D721Med (cell line): ENCODE measurements around the gene DOCK1.

Source experiments
- DNase-seq: peaks from one replicate; pipeline ENCODE4 v3.0.0; 2011; ENCODE audit warnings: low spot score; ENCODE audit not compliant: insufficient read length
- FAIRE-seq: peaks from 2 replicates; lab custom pipeline; 2011; peaks lifted over from hg19 to GRCh38; lab: Jason Lieb, UNC
- CTCF ChIP-seq: IDR thresholded peaks from 2 replicates; pipeline ENCODE4 v1.5.1; 2012; ENCODE audit warnings: mild to moderate bottlenecking, control low read depth; ENCODE audit not compliant: insufficient read depth; ENCODE audit errors: missing control alignments

The DOCK1 gene

DNA sequence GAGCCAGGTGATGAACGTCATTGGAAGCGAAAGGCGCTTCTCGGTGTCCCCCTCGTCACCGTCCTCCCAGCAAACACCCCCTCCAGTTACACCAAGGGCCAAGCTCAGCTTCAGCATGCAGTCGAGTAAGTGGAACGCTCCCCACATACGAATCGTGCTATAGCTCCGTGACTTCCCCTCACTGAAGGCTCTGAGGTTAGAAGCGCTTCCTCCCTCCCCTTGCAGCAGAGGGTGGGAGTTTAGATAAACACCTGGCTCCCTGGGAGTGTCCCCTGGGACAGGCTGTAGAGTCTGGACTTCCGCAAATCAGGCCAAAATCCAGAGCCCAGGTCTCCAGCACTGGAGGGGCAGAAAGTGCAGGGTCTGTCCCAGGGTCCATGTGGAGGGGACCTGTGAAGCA, 538.9 kb downstream of the DOCK1 start:
- DNase-seq (no peak), FAIRE-seq (no peak)
- TF ChIP-seq CTCF = no peak

- TF ChIP-seq CTCF = no peak
- DNase-seq (no peak), FAIRE-seq (no peak)
Observed at GRCh38 chr10:127447197-127447596, 542.0 kb downstream of the DOCK1 start.

DNA sequence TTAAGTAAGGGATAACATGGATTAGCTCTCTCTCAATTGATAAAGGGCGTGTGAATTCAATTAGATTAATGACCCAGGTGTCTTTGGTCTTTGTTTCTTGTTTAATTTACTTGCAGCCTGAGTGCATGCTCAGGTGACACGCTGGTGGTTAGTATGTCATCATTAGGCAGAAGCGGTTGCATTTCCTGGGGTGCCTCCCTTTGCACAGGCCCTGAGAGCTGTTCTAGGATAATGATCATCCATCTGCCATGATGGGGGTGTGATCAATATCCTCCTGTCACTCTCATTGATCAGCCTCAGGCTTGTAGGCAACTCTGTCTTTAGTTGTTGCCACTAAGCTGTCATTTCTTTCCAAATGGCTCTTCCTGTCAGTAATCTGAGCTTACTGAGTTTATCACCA, 544.3 kb downstream of the DOCK1 start:
- no peak for DNase-seq
- TF ChIP-seq CTCF = no peak

DNA sequence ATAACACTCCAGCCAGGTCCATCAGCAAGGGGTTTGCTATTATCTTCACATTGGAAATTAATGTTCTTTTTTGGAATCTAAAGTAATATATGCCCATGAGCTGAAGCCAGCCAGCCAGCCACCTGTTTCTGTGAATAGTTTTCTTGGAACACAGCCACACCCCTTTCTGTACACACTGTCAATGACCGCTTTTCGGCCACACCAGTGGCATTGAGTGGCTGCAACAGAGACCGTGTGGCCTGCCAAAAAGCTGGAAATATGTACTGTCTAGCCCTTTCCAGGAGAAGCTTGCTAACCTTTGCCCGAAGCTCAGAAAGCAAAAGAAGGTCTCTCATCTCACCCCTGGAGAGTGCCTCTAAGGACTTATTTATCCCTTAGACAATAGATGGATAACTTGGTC, 545.4 kb downstream of the DOCK1 start:
- TF ChIP-seq CTCF = no peak
- no peak for FAIRE-seq
- no peak for DNase-seq

More for the DNA sequence above, 544.3 kb downstream of the DOCK1 start:
- no peak for FAIRE-seq

DNA sequence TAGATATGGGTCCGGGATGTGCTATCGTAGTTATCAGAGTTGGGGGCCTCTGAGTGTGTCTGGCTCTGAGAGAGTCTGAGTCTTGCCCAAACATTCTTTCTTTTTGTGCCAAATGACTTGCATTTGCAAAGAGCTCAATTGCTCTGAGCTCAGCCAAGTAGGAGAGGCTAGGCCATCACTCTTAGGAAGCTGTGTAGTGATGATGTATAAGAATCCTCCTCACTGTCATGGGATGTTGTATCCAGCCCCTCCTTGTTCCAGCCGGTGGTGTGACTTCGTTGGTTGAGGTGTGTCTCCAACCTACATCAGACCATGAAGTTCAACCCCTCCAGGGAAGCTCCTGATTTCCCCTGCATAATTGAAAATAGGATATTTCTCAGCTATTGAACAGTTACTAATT, 546.4 kb downstream of the DOCK1 start:
- no peak for TF ChIP-seq CTCF
- DNase-seq (no peak), FAIRE-seq (no peak)

GRCh38 chr10:127452568-127452967, 547.3 kb downstream of the DOCK1 start:
- DNase-seq (no peak), FAIRE-seq (no peak)
- TF ChIP-seq CTCF = no peak

- no peak for FAIRE-seq
- TF ChIP-seq CTCF = no peak
- no peak for DNase-seq
Observed at GRCh38 chr10:127453706-127454105, 548.5 kb downstream of the DOCK1 start.
